DMS114 treated with DMSO at 0.1 percent for 48 hours (cell line): ENCODE results near the gene MAPK4.
"Not testable (repeated sequence)": the region's sequence is repeated elsewhere in the genome, so short reads cannot be mapped to it uniquely, and the experiment has no call there.

Experiments
- DNase-seq: peaks from one replicate; lab custom pipeline; 2025; ENCODE audit not compliant: unreplicated experiment; lab: John Stamatoyannopoulos, UW

Gene MAPK4

DNA sequence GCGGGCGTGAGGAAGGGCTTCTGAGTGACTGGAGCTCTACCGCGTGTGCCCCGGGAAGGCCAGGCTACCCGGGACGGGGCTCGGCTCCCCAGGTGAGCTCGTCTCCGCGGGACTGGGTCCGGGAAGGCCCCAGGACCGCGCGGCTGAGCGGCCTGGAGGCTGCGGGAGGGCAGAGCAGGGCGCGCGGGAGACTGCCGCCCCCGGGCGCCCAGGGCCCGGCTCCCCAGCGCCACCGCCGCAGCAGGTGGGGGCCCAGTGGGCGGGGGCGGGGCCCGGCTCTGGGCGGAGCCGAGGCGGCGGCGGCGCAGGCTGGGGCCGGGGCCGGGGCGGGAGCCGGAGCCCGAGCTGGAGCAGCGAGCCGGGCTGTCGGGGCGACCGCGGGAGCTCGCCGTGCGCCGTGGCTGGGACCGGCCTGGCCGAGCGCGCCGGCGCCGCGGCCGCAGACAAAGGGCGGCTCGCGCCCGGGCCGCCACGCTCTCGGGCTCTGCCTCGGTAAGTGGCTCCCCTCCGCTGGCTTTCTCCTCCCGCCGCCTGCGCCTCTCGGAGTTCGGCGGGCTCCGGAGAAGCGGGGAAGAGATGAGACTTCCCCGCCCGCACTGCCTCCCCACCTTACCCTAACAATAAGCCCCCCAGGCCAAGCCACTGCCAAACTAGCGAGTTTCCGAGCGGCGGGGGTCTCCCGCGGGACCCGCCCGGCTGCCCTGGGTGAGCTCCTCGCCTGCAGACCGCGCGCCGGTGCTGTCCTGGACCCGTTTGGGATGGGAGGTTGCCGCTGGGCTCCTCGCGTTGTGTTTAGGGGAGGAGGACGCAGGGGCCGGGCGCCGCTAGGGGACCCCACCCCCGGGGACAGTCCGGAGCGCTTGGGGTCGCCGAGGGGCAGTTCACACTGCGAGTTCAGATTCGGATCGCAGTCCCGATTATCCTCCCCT is at the start of gene MAPK4:
Gene MAPK4 (plus strand): TSS at position 336 of the 929 bp plus-strand sequence. CDS start 103,872 bp downstream, outside the sequence.
- no peak for DNase-seq

DNA sequence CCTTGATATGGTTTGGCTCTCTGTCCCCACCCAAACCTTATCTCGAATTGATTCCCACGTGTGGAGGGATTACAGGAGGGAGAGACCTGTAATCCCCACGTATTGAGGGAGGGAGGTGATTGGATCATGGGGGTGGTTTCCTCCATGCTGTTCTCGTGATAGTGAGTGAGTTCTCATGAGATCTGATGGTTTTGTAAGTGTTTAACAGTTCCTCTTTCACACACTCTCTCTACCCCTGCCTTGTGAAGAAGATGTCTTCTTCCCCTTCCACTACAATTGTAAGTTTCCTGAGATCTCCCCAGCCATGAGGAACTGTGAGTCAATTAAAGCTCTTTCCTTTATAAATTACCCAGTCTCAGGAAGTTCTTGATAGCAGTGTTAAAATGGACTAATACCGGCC is 42.6 kb upstream of the MAPK4 start:
- DNase-seq: not testable (repeated sequence)

GRCh38 chr18:50518787-50519546 is 40.9 kb upstream of the MAPK4 start:
- DNase-seq: no peak

DNA sequence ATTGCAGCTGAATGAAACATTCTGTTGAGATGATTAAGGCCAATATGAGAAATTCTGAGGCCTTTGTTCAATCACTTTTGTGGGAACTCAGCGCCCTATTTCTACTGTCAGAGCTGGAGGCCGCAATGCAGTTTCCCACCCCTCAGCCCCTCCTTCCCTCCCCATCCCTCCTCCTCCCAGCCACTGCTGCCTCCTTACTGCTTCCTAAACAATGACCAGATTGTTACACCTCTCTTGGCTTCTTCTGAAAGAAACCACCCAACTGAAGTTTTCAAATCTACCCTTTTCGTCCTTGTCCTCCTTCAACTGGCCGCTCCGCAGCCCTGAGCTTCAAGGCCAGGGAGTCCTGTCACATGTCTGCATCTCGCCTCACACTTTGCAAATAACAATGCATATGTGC is 36.7 kb upstream of the MAPK4 start:
- DNase-seq: no peak

GRCh38 chr18:50527636-50528307 is 32.1 kb upstream of the MAPK4 start:
- DNase-seq: no peak

DNA sequence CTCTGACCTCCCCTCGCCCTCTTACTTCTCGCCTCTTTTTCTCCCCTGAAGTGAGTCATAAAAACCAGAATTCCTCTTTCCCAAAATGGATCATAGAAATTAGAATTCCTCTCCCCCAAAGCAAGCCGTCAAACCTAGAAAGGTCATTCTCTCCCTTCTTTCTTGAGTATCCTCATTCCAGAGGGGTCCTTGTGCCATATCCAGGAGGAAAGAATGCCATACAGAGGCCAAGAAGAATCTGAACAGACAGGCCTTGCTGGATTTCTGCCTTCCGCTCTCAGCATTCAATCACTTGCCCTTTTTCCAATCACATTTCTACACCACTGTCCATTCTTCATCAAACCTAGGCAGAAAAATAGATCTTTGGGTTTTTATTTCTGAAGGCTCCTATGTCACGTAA is 31.1 kb upstream of the MAPK4 start:
- no peak for DNase-seq

DNA sequence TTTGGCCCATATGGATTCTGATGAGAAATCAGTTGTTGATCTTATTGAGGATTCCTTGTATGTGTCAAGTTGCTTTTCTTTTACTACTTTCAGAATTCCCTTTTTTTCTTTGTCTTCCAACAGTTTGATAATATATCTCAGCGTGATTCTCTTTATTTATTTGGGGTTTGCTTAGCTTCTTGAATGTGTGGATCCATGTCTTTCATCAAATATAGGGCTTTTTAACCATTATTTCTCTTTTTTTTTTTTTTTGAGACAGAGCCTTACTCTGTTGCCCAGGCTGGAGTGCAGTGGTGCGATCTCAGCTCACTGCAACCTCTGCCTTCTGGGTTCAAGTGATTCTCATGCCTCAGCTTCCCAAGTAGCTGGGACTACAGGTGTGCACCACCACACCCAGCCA is 26.1 kb upstream of the MAPK4 start:
- DNase-seq: not testable (repeated sequence)

- not testable (repeated sequence) for DNase-seq
Measured at GRCh38 chr18:50544476-50544875, 15.4 kb upstream of the MAPK4 start.

DNA sequence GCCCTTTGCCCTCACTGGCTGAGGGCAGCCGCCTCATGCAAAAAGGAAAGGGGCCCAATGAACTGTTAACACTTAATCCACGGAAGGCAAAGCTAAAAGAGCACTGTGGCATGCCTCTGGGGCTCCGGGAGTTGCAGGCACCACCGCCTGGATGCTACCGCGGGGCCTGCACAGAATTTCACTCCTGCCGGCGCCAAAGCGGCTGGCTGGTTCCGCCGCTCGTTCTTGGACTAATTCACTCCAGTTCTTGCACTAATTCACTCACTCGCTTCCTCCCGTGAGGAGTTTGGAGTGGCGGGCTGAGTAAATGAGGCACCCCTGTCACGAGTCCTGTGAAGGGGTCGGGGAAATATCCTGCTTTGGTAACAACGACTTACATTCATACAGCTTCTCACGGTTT is 14.0 kb upstream of the MAPK4 start:
- DNase-seq: no peak

GRCh38 chr18:50548160-50548559 is 11.7 kb upstream of the MAPK4 start:
- DNase-seq: no peak

DNA sequence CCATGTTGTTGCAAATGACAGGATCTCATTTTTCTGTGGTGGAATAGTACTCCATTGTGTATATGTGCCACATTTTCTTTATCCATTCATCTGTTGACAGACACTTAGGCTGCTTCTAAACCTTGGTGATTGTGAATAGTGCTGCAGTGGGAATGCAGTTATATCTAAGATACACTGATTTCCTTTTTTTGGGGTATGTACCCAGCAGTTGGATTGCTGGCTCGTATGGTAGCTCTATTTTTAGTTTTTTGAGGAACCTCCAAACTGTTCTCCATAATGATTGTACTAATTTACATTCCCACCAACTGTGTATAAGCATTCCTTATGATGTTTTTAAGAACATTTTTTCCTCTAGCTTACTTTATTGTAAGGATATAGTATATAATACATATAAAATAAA is 8.2 kb upstream of the MAPK4 start:
- not testable (repeated sequence) for DNase-seq

DNA sequence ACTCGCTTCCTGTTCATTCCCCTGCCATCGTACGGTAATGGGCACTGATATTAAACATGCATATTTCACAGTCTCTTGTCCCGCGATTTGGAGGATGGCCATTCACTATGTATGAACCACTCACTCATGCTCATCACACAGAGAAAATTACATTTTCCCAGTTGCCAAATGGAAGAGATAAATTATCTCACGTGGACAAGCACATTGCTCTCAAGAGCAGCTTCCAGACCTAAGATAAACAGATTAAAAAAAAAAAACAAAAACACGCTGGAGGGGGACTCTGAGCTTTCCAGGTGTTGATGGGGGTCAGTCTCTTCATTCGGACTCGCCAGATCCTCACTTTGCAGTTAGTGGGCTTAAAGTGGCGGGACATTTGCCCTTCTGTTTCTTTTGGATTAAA is 1.7 kb upstream of the MAPK4 start:
- no peak for DNase-seq

GRCh38 chr18:50558948-50559751 is 737 bp upstream of the MAPK4 start:
- no peak for DNase-seq

DNA sequence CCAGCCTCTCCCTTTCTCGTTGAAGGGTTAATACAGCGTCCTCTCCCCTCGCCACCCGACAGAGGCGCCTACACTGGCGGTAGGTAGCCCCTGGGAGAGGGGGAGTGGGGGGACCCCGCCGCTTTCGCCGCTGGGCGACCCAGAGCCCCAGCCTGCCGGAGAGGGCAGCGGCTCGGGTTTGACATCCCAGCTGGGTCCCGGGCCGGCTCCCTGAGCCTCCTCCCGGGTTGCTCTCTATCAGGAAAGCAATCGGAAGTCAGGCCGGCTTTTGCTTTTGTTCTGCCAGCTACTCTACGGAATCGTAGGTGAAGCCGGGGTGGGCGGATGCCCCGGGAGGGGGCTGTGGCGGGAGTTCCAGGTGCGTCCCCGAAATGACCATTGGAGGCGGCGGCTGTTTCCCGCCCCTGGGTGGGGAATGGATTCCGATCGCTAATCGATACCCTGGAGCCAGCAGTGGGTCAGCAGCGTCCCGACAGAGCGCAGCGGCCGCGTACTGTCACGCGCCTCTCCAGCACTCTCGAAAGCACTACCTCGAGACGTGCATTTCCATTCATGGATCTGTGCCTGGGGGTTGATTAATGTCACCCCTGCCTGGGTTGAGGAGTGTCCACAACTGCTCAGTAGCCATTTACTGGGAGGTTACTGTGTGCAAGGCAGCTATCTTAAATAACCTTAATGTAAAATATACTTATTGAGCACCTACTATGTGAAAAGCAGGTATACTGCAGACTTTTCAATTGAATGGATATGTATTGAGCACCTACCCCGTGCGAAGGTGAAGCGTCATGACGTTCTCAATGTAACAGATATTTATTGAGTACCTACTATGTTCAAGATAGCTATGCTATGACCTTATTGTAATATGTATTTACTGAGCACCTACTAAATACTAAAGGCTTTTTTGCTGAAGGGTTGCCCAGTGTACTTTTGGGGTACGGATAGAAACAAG is 1.1 kb downstream of the MAPK4 start:
- DNase-seq: no peak

GRCh38 chr18:50562258-50562657 is 2.4 kb downstream of the MAPK4 start:
- not testable (repeated sequence) for DNase-seq

DNA sequence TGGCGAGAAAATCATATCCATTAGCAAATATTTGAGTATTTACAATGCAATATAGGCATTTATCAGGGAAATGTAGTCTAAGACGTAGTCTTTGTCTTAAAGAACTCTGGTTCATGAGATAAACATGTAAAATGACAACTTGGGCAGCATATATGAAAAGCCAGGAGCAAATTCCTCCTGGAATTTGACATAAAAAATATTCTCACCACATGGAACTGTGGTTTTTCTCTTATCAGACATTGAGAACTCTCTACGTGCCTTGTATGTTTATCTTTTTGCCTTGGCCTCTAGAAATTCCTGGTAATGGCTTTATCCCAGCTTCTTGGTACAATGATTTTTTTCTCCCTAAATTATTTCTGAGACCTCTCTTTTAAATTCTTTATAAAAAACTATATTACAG is 2.8 kb downstream of the MAPK4 start:
- no peak for DNase-seq

GRCh38 chr18:50563376-50563775 is 3.5 kb downstream of the MAPK4 start:
- DNase-seq: no peak

- DNase-seq: no peak
Measured at GRCh38 chr18:50569930-50570329, 10.0 kb downstream of the MAPK4 start.

GRCh38 chr18:50571606-50572005 is 11.7 kb downstream of the MAPK4 start:
- DNase-seq: no peak

DNA sequence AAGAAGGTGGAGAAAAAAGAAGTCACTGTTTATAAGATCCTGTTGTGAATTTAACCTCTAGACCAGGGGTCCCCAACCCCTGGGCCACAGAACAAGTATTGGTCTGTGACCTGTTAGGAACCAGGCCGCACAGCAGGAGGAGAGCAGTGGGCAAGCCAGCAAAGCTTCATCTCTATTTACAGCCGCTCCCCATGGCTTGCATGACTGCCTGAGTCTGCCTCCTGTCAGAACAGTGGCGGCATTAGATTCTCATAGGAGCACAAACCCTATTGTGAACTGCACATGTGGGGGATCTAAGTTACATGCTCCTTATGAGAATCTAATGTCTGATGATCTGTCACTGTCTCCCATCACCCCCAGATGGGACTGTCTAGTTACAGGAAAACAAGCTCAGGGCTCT is 13.3 kb downstream of the MAPK4 start:
- DNase-seq: not testable (repeated sequence)
